Sigmoid colon (tissue), 4 donors: Measurements from ENCODE around the gene TEDC1.

ENCODE experiments used
- CTCF ChIP-seq, 4 experiments: fragments of 450-650 bp in 3 of 4; fragments of 200-600 bp in 1 of 4; IDR thresholded peaks; one replicate each; pipeline ENCODE4 v1.5.1; 2016 to 2019; ENCODE audit warnings: antibody characterized with exemption in 4 of 4, mild to moderate bottlenecking in 3 of 4, moderate library complexity in 2 of 4
- EP300 ChIP-seq, 4 donors: sonication (generic); formaldehyde crosslinking; IDR thresholded peaks; one replicate each; pipeline ENCODE4 v1.6.1; 2017; ENCODE audit warnings: antibody characterized with exemption in 4 of 4

- TF ChIP-seq CTCF (IDR thresholded peaks at IDR 0.05) (no peak), EP300 (IDR thresholded peaks at IDR 0.05) (no peak)
Observed at GRCh38 chr14:105527381-105527825, 36.4 kb downstream of the TEDC1 start.
